ENCODE data around the gene OTOGL.

GRCh38 chr12:80064951-80065350 lies 34.4 kb upstream of the OTOGL start:
- TF ChIP-seq CTCF (conservative IDR thresholded peaks at IDR 0.05) (no peak), EZH2 (IDR thresholded peaks at IDR 0.05; ENCODE audit: low read depth) (no peak)
